HuH-7 (cell line): ENCODE results near the gene FANK1.
"Not testable (repeated sequence)": the region's sequence is repeated elsewhere in the genome, so short reads cannot be mapped to it uniquely, and the experiment has no call there.

Experiments
- DNase-seq: peaks from one replicate; pipeline ENCODE4 v3.0.0; 2011; ENCODE audit warnings: low spot score

FANK1 gene

DNA sequence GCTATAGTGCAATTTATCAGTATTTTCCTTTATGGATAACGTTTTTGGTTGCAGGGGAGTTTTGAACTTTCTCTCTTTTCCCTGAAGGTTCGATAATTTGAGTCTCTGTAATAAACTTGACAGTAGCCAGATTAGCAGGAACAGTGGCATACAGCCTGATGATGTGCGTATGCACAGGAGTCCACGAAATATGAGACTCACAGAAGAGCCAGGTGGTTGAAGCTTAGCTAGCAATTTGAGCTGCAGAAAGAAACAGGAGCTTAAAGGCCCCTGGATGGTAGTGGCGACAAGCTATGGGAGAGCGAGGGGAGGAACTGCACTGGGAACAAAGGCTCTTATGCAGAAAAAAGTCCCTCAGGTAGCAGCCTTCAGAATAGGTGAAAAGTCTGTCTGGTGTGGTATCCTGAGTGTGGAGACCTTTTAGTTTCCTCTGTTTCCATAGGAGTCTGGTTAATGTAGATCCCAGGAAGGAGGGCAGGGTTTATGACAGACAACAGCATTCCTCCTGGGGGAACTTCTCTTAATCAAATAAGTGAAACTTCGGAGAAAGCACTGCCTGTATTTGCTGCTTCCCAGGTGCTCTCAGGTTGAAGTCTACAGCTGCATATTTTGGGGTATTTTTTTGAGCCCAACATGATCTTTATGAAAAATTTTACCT is 32.7 kb downstream of the FANK1 start:
- no peak for DNase-seq

DNA sequence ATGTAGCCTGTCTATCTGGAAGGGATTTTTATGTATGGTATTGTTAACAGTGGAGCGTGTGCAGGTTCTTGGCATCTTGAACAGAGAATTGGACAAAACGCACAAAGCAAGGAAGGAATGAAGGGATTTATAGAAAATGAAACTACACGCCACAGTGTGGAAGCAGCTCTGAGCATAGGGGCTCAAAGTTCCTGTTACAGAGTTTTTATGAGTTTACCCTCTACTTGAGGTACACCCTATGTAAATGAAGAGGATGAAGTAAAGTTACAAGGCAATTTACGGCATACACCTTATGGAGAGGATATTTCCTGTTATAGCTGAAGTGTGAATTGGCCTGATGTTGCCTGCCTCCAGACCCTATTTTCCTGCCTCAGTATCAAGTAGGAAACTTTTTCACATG is 33.3 kb downstream of the FANK1 start:
- DNase-seq: no peak

DNA sequence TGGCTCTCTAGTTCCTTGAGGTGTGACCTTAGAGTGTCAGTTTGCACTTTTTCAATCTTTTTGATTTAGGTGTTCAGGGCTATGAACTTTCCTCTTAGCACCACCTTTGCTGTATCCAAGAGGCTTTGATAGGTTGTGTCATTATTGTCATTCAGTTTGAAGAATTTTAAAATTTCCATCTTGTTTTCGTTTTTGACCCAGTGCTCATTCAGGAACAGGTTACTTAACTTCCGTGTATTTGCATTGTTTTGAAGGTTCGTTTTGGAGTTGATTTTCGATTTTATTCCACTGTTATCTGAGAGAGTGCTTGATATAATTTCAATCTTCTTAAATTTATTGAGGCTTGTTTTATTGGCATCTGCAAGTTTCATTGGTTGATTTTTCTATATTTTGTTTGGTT is 37.3 kb downstream of the FANK1 start:
- no peak for DNase-seq

DNA sequence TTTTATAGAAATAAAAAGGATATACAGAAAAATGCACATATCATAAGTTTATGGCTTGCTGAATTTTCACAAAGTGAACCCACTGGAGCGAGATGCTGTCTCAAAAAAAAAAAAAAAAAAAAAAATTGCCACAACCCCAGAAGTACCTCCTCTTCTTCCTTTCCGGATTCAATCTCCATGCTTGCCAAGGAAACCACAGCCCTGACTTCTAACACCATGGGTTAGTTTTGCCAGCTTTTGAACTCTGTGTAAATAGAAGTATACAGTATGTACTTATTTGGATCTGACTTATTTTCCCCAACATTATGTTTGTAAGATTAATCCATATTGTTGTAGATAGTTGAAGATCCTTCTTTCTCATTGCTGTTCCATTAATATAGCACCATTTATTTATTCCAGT is 40.0 kb downstream of the FANK1 start:
- no peak for DNase-seq

DNA sequence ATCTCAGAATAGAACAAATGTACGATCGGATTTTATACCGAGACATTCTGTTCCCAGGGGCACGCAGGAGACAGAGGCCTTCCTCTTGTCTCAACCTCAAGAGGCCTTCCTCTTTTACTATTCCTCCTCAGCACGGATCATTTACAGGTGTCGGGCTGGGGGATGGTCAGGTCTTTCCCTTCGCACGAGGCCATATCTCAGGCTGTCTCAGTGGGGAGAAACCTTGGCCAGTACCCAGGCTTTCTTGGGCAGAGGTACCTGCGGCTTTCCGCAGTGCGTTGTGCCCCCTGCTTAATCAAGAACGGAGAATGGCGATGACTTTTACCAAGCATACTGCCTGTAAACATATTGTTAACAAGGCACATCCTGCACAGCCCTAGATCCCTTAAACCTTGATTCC is 44.2 kb downstream of the FANK1 start:
- DNase-seq: no peak

DNA sequence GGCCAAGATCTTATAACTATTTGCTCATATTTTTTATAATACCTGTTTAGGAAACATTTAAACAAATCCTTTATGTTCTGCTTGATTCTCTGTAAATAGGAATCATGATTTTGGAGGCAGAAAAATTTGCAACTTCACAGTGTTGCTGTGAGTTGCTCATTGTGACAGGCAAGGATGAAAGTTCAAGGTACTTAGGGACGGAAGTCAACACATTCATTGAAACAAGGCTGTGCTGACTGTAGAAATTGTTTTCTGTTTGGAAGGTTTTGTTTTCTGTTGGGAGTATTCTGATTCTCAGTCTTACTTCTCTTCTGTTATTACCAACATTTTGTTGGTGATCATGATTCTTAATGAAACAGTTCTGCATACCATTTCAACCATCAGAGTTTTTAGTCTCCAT is 54.9 kb downstream of the FANK1 start:
- DNase-seq: no peak

DNA sequence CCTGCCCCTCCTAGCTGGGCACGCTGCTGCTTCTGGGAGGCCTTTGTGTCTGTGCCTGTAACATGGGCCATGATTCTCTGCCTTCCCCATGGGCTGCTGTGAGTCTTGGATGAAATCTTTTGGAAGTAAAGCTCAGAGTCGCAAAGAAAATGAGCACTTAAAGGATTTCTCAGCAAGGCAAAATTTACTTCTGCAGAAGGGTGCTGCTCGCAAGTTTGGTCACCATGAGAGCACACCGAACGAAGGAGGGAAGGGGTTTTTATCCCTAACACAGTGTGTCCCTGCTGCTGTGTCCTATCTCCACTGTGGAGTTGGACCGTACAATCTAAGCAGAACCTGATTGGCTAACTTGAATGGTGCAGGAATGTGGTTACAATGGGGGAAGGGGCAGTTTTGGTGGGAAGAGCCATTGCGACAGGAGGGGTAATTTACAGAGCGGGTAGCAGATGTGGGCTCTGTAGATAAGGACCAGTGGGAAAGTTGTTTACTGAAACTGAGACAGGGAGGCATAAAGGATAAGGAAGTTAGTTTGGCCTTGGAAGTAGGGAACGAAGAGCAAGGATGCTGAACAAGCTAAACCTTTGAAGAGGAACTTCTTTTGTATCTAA is 57.5 kb downstream of the FANK1 start:
- DNase-seq: no peak

DNA sequence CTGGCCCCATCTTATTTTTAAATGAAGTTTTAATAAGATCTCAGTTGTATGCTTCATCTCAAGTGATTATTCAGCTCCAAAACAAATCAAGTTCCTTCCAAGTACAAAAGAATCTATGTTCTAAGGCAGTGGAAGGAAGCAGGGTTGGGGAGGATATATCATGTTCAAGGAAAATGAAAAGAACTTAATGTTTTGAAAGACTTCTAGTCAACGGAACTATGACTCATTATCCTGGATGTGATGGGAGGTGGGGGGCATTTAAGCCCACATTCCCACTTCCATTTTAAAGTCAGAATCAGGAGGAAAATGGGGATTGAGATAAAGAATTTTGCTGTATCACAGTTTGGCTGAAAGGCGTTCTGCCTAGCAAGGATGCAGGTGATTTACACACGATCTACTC is 59.4 kb downstream of the FANK1 start:
- no peak for DNase-seq

DNA sequence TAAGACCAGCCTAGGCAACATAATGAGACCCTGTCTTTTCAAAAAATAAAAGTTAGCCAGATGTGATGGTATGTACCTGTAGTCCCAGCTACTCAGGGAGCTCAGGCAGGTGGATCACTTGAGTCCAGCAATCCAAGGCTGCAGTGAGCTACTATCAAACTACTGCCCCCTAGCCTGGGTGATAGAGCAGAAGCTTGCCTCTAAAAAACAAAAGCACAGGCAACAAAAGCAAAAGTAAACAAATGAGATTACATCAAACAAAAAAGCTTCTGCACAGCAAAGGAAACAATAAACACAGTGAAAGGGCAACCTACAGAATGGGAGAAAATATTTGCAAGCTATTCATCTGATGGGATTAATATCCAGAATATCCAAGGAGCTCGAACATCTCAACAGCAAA is 65.4 kb downstream of the FANK1 start:
- DNase-seq: no peak

DNA sequence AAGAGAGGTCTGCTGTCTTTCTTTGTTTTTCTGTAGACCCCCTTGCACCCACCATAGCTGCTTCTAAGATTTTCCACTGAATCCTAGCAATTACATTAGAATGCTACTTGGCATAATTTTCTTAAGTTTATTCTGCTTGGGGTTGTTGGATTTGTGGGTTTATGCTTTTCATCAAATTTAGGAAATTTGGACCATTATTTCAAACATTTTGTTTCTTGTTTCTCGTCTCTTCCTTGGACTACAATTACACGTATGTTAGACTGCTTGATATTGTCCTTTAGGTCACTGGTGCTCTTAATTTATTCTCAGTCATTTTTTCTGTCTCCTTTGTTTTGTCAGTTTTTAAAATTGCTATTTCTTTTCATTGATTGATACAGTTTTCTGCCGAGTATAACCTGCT is 65.8 kb downstream of the FANK1 start:
- DNase-seq: no peak

DNA sequence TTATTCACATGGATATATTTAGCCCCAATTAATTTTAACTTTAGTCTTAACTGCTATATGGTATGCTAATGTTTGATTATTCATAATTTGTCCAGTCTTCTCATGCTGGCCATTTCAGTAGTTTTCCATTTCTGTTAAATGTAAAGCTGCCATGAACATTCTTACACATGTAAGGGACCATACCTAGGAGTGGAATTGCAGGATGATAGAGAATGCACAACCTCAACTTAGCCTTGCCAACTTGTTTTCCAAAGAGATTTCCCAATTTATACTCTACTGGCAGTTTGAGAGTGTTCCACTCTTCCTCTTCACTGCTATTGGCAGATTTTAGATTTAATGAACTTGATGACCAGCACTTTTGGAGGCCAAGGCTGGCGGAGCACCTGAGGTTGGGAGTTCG is 68.2 kb downstream of the FANK1 start:
- DNase-seq: no peak

DNA sequence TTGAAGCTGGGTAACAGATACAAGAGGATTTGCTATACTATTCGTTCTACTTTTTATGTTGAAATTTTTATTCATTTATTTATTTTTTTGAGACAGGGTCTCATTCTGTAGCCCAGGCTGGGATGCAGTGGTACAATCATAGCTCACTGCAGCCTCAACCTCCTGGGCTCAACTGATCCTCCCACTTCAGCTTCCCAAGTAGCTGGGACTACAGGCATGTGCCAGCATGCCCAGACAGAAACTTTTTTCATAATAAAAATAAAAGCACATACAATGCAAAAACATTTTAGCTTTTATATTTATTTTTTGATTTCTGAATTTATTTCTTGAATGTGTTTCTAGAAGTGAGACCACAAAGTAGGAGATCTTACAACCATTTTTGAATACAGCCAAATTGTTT is 71.2 kb downstream of the FANK1 start:
- no peak for DNase-seq

DNA sequence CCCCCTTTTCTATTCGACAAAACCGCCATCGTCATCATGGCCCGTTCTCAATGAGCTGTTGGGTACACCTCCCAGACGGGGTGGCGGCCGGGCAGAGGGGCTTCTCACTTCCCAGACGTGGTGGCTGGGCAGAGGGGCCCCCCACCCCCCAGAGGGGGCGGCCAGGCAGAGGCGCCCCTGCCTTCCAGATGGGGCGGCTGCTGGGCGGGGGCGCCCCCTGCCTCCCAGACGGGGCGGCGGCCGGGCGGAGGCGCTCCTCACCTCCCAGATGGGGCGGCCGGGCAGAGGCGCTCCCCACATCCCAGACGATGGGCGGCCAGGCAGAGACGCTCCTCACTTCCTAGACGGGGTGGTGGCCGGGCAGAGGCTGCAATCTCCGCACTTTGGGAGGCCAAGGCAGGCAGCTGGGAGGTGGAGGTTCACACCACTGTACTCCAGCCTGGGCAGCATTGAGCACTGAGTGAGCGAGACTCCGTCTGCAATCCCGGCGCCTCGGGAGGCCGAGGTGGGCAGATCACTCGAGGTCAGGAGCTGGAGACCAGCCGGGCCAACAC is 73.8 kb downstream of the FANK1 start:
- DNase-seq: not testable (repeated sequence)

DNA sequence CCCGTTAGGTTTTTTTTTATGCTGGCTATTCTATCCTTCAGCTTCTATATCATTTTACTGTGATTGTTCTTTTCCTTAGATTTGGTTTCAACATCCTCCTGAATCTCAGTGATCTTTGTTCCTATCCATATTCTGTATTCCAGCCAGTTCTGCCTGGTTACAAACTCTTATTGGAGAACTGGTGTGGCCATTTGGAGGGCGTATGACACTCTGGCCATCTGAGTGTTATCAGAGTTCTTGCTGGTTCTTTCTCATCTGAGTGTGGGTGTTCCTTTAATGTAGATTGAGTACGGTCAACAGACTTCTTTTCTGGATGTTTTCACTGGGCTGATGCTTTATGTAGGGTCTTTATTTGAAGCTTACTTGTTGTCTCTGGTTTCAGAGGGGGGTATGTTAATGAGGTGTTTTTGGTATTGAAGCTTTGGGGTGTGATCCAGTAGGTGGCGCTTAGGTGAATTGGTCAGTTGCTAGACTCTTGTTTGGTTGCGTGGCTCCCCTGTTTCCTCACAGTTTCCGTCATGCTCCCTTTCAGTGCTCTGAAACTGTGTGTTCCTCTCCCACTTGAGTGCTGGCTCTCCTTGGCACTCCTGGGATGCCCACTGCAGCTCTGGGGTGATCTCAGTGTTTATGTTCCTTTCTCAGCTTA is 80.7 kb downstream of the FANK1 start:
- DNase-seq: no peak

DNA sequence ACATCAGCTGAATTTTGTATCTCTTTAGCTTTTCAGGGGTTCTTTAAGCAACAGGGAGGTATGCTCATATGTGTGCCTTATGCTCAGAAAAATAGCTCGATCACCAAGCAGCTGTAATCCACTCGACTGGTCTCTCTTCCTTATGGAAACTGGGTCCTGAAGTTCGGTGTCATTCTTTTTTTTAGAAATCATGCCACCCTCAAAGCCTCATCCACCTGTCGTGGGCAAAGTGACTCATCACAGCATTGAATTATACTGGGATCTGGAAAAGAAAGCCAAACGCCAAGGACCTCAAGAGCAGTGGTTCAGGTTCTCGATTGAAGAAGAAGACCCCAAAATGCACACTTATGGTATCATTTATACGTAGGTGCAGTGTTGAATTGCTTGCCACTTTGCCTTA is 83.6 kb downstream of the FANK1 start:
- DNase-seq: no peak

DNA sequence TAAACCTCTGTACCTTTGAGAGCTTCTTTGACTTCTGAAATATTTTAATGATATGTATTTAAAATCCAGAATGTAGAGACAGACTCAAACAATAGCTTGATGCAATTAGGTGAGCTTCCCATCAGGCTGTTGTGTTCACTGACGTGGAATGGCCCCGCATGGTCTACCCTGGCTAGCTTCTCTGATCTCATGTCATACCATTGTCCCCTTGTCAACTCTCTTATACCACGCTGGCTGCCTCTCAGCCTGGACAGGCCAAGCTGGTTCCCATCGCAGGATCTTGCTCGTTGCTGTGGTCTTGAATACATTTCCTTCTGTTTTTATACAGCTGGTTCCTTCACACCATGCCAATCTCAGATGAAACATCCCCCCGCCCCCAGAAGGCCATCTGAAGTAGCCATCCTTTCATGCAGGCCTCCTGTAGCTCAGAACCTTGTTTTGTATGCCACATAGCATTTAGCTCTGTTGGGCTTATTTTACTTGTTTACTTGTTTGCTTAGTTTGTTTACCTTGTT is 84.2 kb downstream of the FANK1 start:
- DNase-seq: no peak

DNA sequence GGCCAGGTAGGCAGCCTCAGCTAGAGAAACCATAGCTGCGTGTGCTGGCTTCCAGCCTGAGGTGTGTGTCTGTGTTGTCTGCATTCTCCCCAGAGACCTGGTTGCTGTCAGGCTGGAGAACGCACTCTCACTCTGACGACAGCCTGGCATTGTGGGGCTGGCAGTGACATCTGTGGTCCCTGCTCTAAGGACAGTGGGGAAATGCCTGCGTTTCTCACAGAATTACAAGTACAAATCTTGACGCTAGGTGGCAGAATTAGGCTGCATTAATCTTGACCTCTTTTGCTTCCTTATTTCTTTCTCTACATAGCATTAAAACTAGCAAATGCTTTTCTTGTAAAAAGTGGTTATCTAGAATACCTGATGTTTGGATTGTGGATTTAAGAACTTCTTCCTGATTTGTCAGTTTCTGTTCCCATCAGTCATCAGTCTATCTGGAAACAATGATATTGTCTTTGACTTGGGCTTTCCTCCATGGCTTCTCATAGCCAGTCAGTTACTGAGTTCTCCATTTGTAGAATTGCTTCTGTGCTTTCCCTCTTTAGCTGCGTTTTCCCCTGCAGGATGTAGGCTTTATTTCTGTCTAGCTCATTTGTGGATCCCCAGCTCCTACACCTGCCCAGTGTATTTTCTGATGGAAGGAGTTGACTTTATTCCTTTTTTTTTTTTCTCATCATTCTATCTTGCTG is 86.0 kb downstream of the FANK1 start:
- peak; percentile 35 for DNase-seq

DNA sequence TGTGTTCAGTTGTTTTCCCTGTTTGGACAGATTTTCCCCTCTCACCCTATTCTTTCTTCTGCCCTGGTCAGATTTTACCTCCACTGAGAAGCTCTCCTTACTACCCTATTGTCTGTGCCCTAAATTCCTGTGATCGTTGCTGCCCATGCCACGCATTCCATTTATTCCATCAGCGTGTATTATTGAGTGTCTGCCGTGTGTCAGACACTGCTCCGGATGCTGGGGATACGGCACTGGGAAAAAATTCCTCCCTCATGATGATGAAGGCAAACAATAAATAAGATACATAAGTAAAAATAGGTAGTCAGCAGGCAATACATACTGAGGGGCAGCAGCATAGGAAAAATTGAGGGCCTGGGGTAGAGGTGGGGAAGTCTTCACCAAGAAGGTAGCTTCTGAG is 86.8 kb downstream of the FANK1 start:
- no peak for DNase-seq

DNA sequence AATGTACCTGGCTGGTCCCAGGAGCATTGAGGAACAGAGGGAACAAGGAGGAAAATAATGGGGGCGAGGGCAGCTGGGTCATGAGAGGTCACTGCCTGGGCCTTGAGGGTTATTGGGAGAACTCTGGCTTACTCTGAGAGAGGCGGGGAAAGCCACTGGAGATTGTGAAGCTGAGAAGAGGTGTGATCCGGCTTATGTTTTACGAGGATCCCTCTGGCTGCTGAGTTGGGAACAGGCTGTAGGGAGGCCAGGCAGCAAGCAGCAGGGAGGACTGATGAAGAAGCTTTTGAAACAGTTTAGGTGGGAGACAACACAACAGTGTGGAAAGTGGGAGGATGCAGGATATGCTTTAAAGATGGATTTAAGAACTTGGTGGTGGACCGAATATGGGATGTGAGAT is 87.3 kb downstream of the FANK1 start:
- no peak for DNase-seq

DNA sequence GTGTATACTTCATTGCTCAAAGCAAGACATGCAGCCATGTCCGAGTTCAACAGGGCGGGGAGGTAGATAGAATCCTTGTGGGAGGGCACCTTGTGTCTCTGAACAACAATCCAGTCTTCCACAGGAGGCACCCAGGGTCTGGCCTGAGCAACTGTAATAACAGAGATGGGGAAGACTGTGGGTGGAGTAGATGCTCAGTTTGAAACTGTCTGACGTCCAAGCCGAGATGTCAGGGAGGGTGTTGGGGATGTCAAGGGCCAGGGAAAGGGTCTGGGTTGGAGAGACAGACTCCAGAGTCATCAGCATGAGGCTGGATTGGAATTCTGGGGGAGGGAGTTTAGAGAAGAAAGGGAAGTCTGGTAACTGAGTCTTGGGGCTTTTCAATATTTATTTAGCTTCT is 88.0 kb downstream of the FANK1 start:
- DNase-seq: no peak

DNA sequence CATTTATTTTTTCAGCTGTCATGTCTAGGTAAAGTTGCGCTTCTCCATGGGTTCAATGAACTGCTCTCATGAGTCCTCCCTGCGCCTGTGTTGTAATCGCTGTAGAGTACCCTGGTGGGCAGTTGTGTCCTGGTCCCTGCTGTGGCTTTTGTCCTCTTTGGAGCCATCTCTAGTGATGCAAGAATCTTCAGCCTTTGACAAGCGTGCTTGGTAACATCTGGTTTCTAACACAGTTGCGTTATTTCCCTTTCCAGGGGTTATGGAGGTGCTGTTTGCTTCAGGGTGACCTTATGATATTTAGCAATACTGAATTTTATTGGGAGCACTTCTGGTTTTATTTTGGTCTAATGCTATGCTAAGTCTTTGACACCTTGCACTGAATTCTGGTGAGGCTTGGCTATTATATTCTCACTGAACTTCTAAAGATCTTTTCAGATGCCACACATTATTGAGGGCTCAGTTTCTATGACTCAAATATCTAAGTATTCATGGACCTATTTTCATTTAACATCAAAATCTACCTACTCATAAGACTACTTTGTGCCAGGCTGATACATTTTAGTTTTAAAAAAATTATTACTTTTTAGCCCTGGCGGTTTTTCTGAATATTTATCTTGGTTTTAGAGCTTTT is 88.6 kb downstream of the FANK1 start:
- DNase-seq: no peak

DNA sequence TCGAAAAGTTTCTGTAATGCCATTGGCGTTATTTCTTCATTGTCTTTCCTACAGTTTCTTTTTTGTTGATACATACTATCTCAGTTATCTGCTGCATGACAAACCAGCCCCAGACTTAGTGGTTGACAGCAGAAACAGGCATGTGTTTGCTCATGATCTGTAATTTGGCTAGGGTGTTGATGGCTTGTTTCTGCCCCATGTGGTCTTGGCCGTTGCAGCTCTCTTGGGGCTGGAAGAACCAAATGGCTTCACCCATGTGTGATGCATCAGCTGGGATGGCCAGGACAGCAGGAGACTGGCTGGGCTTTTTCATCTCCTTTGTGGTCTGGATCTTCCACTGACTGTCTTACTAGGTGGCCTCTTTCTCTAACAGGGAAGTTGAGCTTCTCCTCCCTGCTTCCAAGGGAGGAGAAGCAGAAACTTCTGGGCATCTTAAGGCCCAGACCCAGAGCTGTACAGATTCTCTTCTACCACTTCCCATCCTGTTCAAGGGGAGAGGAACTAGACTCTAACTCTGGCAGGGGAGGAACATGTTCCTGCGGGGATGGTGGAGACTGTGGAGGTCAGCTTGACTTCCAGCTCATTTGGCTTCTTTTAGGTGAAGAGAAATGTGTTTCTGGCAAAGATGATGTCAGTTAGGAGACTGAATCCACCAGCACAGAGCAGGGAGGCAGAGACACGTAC is 89.3 kb downstream of the FANK1 start:
- no peak for DNase-seq
